ENCODE data around the gene SEMA5A.

Gene SEMA5A

GRCh38 chr5:9515436-9515835 is 30.4 kb downstream of the SEMA5A start:
- TF ChIP-seq POLR2A (IDR thresholded peaks at IDR 0.05; ENCODE audit: low read length) (no peak), GATA1 (IDR thresholded peaks at IDR 0.05; ENCODE audit: low read depth, low read length) (no peak)
- DNase-seq, result no peak

GRCh38 chr5:9514968-9515367 is 30.9 kb downstream of the SEMA5A start:
- DNase-seq, result no peak
- TF ChIP-seq GATA1 (IDR thresholded peaks at IDR 0.05; ENCODE audit: low read depth, low read length) (no peak), POLR2A (IDR thresholded peaks at IDR 0.05; ENCODE audit: low read length) (no peak)

GRCh38 chr5:9513827-9514226 is 32.0 kb downstream of the SEMA5A start:
- TF ChIP-seq POLR2A (IDR thresholded peaks at IDR 0.05; ENCODE audit: low read length) (no peak), GATA1 (IDR thresholded peaks at IDR 0.05; ENCODE audit: low read depth, low read length) (no peak)
- no peak for DNase-seq

GRCh38 chr5:9512457-9512856 is 33.4 kb downstream of the SEMA5A start:
- no peak for DNase-seq
- TF ChIP-seq POLR2A (IDR thresholded peaks at IDR 0.05; ENCODE audit: low read length), result no peak
- TF ChIP-seq GATA1 (IDR thresholded peaks at IDR 0.05; ENCODE audit: low read depth, low read length), result no peak

GRCh38 chr5:9507974-9508373 is 37.9 kb downstream of the SEMA5A start:
- no peak for DNase-seq

GRCh38 chr5:9505225-9505624 is 40.6 kb downstream of the SEMA5A start:
- TF ChIP-seq POLR2A (IDR thresholded peaks at IDR 0.05; ENCODE audit: low read length), result no peak
- TF ChIP-seq GATA1 (IDR thresholded peaks at IDR 0.05; ENCODE audit: low read depth, low read length), result no peak
- DNase-seq, result no peak

More at GRCh38 chr5:9507974-9508373, 37.9 kb downstream of the SEMA5A start:
- TF ChIP-seq POLR2A (IDR thresholded peaks at IDR 0.05; ENCODE audit: low read length), result no peak
- no peak for TF ChIP-seq GATA1 (IDR thresholded peaks at IDR 0.05; ENCODE audit: low read depth, low read length)

- TF ChIP-seq GATA1 (IDR thresholded peaks at IDR 0.05; ENCODE audit: low read depth, low read length), result no peak
- DNase-seq, result no peak
Measured at GRCh38 chr5:9502864-9503263, 43.0 kb downstream of the SEMA5A start.

GRCh38 chr5:9502050-9502834 is 43.6 kb downstream of the SEMA5A start:
- DNase-seq, result no peak
- TF ChIP-seq GATA1 (IDR thresholded peaks at IDR 0.05; ENCODE audit: low read depth, low read length), result no peak
- TF ChIP-seq POLR2A (IDR thresholded peaks at IDR 0.05; ENCODE audit: low read length), result no peak

GRCh38 chr5:9500625-9501024 is 45.2 kb downstream of the SEMA5A start:
- no peak for DNase-seq
- TF ChIP-seq POLR2A (IDR thresholded peaks at IDR 0.05; ENCODE audit: low read length) (no peak), GATA1 (IDR thresholded peaks at IDR 0.05; ENCODE audit: low read depth, low read length) (no peak)

- no peak for DNase-seq
- TF ChIP-seq GATA1 (IDR thresholded peaks at IDR 0.05; ENCODE audit: low read depth, low read length) (no peak), POLR2A (IDR thresholded peaks at IDR 0.05; ENCODE audit: low read length) (no peak)
Measured at GRCh38 chr5:9500193-9500592, 45.7 kb downstream of the SEMA5A start.

- no peak for DNase-seq
- TF ChIP-seq POLR2A (IDR thresholded peaks at IDR 0.05; ENCODE audit: low read length) (no peak), GATA1 (IDR thresholded peaks at IDR 0.05; ENCODE audit: low read depth, low read length) (no peak)
Measured at GRCh38 chr5:9499498-9499876, 46.4 kb downstream of the SEMA5A start.

GRCh38 chr5:9498541-9499497 is 47.1 kb downstream of the SEMA5A start:
- TF ChIP-seq GATA1 (IDR thresholded peaks at IDR 0.05; ENCODE audit: low read depth, low read length) (no peak), POLR2A (IDR thresholded peaks at IDR 0.05; ENCODE audit: low read length) (no peak)
- DNase-seq, result peak in 1 of 2 experiments; percentile 1

GRCh38 chr5:9497347-9497746 is 48.5 kb downstream of the SEMA5A start:
- DNase-seq, result no peak
- no peak for TF ChIP-seq POLR2A (IDR thresholded peaks at IDR 0.05; ENCODE audit: low read length)
- no peak for TF ChIP-seq GATA1 (IDR thresholded peaks at IDR 0.05; ENCODE audit: low read depth, low read length)

- TF ChIP-seq GATA1 (IDR thresholded peaks at IDR 0.05; ENCODE audit: low read depth, low read length) (no peak), POLR2A (IDR thresholded peaks at IDR 0.05; ENCODE audit: low read length) (no peak)
- no peak for DNase-seq
Measured at GRCh38 chr5:9496801-9497200, 49.1 kb downstream of the SEMA5A start.

Measured in erythroblast (primary cell).